Measurements from ENCODE around the gene SMARCB1.

GRCh38 chr22:23841292-23841691 is 54.5 kb downstream of the SMARCB1 start:
- TF ChIP-seq, protein P1, sequence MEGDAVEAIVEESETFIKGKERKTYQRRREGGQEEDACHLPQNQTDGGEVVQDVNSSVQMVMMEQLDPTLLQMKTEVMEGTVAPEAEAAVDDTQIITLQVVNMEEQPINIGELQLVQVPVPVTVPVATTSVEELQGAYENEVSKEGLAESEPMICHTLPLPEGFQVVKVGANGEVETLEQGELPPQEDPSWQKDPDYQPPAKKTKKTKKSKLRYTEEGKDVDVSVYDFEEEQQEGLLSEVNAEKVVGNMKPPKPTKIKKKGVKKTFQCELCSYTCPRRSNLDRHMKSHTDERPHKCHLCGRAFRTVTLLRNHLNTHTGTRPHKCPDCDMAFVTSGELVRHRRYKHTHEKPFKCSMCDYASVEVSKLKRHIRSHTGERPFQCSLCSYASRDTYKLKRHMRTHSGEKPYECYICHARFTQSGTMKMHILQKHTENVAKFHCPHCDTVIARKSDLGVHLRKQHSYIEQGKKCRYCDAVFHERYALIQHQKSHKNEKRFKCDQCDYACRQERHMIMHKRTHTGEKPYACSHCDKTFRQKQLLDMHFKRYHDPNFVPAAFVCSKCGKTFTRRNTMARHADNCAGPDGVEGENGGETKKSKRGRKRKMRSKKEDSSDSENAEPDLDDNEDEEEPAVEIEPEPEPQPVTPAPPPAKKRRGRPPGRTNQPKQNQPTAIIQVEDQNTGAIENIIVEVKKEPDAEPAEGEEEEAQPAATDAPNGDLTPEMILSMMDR (IDR thresholded peaks at IDR 0.05; ENCODE audit: low read depth, low read length) = no peak
- TF ChIP-seq EZH2phosphoT487 (IDR thresholded peaks at IDR 0.05; ENCODE audit: low read depth) = no peak

Measured in OCI-LY3 (cell line).